IMR-90 (cell line): ENCODE measurements around the gene DAAM1. TPM values are rescaled to one million over a fixed set of nuclear protein-coding genes. Genes with fewer than 3 reads are reported as not detected.

Source experiments
- ATAC-seq: fragments of 200-7000 bp; cut with Tn5 transposase; 2 replicates; pipeline ENCODE4 v1.9.1; 2020; ENCODE audit warnings: low read depth, mild to moderate bottlenecking, moderate library complexity
- BruUV-seq: library from RNA; stranded (reverse); fragments of 400-500 nt; replicated peaks from 2 replicates; lab custom pipeline; 2021; lab: Mats Ljungman, UMichigan
- CTCF ChIA-PET: fragments of 300-600 bp; formaldehyde crosslinking; extraction: SDS; loops from one replicate; lab custom pipeline; 2021; ENCODE audit warnings: antibody characterized with exemption; lab: Yijun Ruan, JAX
- POLR2A ChIA-PET: fragments of 300-600 bp; sonication (Branson Sonifier 250); formaldehyde crosslinking; loops from one replicate; lab custom pipeline; 2022; ENCODE audit warnings: antibody characterized with exemption; ENCODE audit not compliant: unreplicated experiment; lab: Charles Lee
- DNase-seq: peaks from one replicate; pipeline ENCODE4 v3.0.0; 2013
- H2AFZ ChIP-seq: replicated peaks from 2 replicates; pipeline ENCODE3; 2013; ENCODE audit warnings: low read length, mild to moderate bottlenecking; ENCODE audit not compliant: poor library complexity
- H2AK5ac ChIP-seq: 2 replicates; pipeline ENCODE4 v1.6.1; 2013; ENCODE audit warnings: low read depth, low read length, inconsistent platforms
- H2AK9ac ChIP-seq: replicated peaks from 2 replicates; pipeline ENCODE3; 2013; ENCODE audit warnings: mild to moderate bottlenecking, low read depth, low read length, moderate library complexity; ENCODE audit not compliant: poor library complexity
- H2BK120ac ChIP-seq: 2 replicates; pipeline ENCODE4 v1.6.1; 2013; ENCODE audit warnings: low read depth, low read length, inconsistent platforms
- H2BK15ac ChIP-seq: 3 replicates; pipeline ENCODE4 v1.6.1; 2013; ENCODE audit warnings: low read depth, low read length, inconsistent platforms
- H2BK20ac ChIP-seq: 2 replicates; pipeline ENCODE4 v1.6.1; 2013; ENCODE audit warnings: low read depth, mild to moderate bottlenecking, inconsistent platforms, low read length, moderate library complexity
- H2BK5ac ChIP-seq: 2 replicates; pipeline ENCODE4 v1.6.1; 2013; ENCODE audit warnings: mild to moderate bottlenecking, low read depth, low read length, inconsistent platforms; ENCODE audit not compliant: poor library complexity, severe bottlenecking
- H3K14ac ChIP-seq: replicated peaks from 2 replicates; pipeline ENCODE4 v1.6.1; 2013; ENCODE audit warnings: low read depth, low read length, inconsistent platforms
- H3K18ac ChIP-seq: 2 replicates; pipeline ENCODE4 v1.6.1; 2013; ENCODE audit warnings: low read depth, low read length, control low read depth
- H3K23ac ChIP-seq: 2 replicates; pipeline ENCODE4 v1.6.1; 2013; ENCODE audit warnings: low read depth, low read length, inconsistent platforms
- H3K27ac ChIP-seq: 2 replicates; pipeline ENCODE4 v1.5.1; 2013; ENCODE audit warnings: mild to moderate bottlenecking, control low read depth, low read length; ENCODE audit not compliant: insufficient read depth
- H3K27me3 ChIP-seq: 2 replicates; pipeline ENCODE4 v1.6.1; 2013; ENCODE audit warnings: low read length; ENCODE audit not compliant: control insufficient read depth, insufficient read depth
- H3K36me3 ChIP-seq: 2 replicates; pipeline ENCODE4 v1.6.1; 2013; ENCODE audit warnings: low read length, mixed read lengths; ENCODE audit not compliant: control insufficient read depth, insufficient read depth
- H3K4ac ChIP-seq: 2 replicates; pipeline ENCODE4 v1.6.1; 2013; ENCODE audit warnings: low read depth, low read length, inconsistent platforms
- H3K4me1 ChIP-seq: 2 replicates; pipeline ENCODE4 v1.6.1; 2013; ENCODE audit warnings: low read length, mixed read lengths; ENCODE audit not compliant: control insufficient read depth, insufficient read depth
- H3K4me2 ChIP-seq: 2 replicates; pipeline ENCODE4 v1.6.1; 2013; ENCODE audit warnings: low read depth, mild to moderate bottlenecking, control low read depth, low read length, moderate library complexity
- H3K4me3 ChIP-seq: 2 replicates; pipeline ENCODE4 v1.5.1; 2013; ENCODE audit warnings: low read depth, mild to moderate bottlenecking, control low read depth, low read length, moderate library complexity; ENCODE audit not compliant: insufficient read depth
- H3K56ac ChIP-seq: 2 replicates; pipeline ENCODE4 v1.6.1; 2013; ENCODE audit warnings: low read length, inconsistent platforms; ENCODE audit not compliant: insufficient read depth; ENCODE audit errors: extremely low read depth
- H3K79me1 ChIP-seq, 2 experiments: 2 replicates each; pipeline ENCODE4 v1.6.1; 2013; ENCODE audit warnings: low read length in 2 of 2, inconsistent platforms in 1 of 2, low read depth in 1 of 2
- H3K9ac ChIP-seq: 2 replicates; pipeline ENCODE4 v1.6.1; 2013; ENCODE audit warnings: low read depth, low read length, control low read depth
- H3K9me1 ChIP-seq: 2 replicates; pipeline ENCODE4 v1.6.1; 2013; ENCODE audit warnings: low read length, inconsistent platforms; ENCODE audit not compliant: insufficient read depth
- H3K9me3 ChIP-seq: 2 replicates; pipeline ENCODE4 v1.6.1; 2013; ENCODE audit warnings: low read length; ENCODE audit not compliant: control insufficient read depth, insufficient read depth
- H4K20me1 ChIP-seq: 2 replicates; pipeline ENCODE4 v1.6.1; 2013; ENCODE audit warnings: low read length, inconsistent platforms; ENCODE audit not compliant: insufficient read depth
- H4K5ac ChIP-seq: 2 replicates; pipeline ENCODE4 v1.6.1; 2013; ENCODE audit warnings: mild to moderate bottlenecking, low read depth, low read length, control low read depth
- H4K8ac ChIP-seq, 2 experiments: 2 replicates each; pipeline ENCODE4 v1.6.1; 2013; ENCODE audit warnings: low read depth in 2 of 2, low read length in 2 of 2, control low read depth in 1 of 2, inconsistent platforms in 1 of 2
- H4K91ac ChIP-seq: 2 replicates; pipeline ENCODE4 v1.6.1; 2013; ENCODE audit warnings: low read depth, low read length, inconsistent platforms; ENCODE audit not compliant: insufficient read depth
- ELK1 ChIP-seq: fragments of 150-350 bp; IDR thresholded peaks from 2 replicates; pipeline ENCODE4 v1.6.1; 2016; ENCODE audit warnings: low read depth, mild to moderate bottlenecking, low read length, moderate library complexity, borderline replicate concordance
- MXI1 ChIP-seq: IDR thresholded peaks from 2 replicates; pipeline ENCODE4 v1.6.1; 2012; ENCODE audit warnings: low read depth, mild to moderate bottlenecking, low read length, moderate library complexity, borderline replicate concordance
- WGBS, 2 experiments: methylation state at CpG; one replicate each; pipeline versions ENCODE4 v1.1.5 to v1.1.7; 2013; ENCODE audit warnings: missing lambda C conversion rate in 2 of 2; ENCODE audit not compliant: insufficient read length in 1 of 2; ENCODE audit errors: extremely low coverage in 2 of 2; 5-methylcytosine and 5-hydroxymethylcytosine counted together
- dilution Hi-C: fragments of 300-500 bp; cut with HindIII; formaldehyde crosslinking; loops from one replicate; pipeline ENCODE4 v1.14.3; 2018; ENCODE audit warnings: low sequenced_read_pairs; ENCODE audit not compliant: unreplicated experiment
- in situ Hi-C: fragments of 300-500 bp; cut with MboI; formaldehyde crosslinking; loops from 3 replicates; pipeline ENCODE4 v1.14.3; 2019; ENCODE audit warnings: low sequenced_read_pairs, inconsistent platforms, mixed read lengths
- intact Hi-C: fragments of 100-400 bp; cut with micrococcal nuclease; formaldehyde crosslinking; loops from 2 replicates; pipeline ENCODE4 v1.10.0; 2022
- polyA plus RNA-seq, 3 experiments: library from polyadenylated mRNA; depleted of rRNA; stranded (reverse); fragments of >200 nt; gene quantifications; 2 replicates each; pipeline ENCODE4 v1.2.3, GENCODE V29; 2012; ENCODE audit warnings: low replicate concordance in 1 of 3
- total RNA-seq: library from RNA; depleted of rRNA; stranded (reverse); fragments of >200 nt; gene quantifications from 2 replicates; pipeline ENCODE4 v1.2.3, GENCODE V29; 2012
- TF ChIP-seq, protein P1 (sequence below): conservative IDR thresholded peaks from 2 replicates; pipeline ENCODE4 v1.5.1; 2012; ENCODE audit warnings: mild to moderate bottlenecking, low read depth, low read length, improper control_type of control experiment

Gene DAAM1
- total and polyA plus RNA-seq, 2 of the 4 experiments (the other 2 are of a cell fraction) = 4.8 to 5.4 TPM

- Histone ChIP-seq H3K9me3 (no peaks in the 10 kb centered on the region), H3K4me3 (no peak overlapping the region), H2AFZ (no peak overlapping the region), H2AK5ac (0 out of 2 replicates have a peak overlapping the region, but pooled peaks have one; percentile 27), H3K4me2 (no peak overlapping the region), H3K9ac (no peak overlapping the region), H3K4ac (0 out of 2 replicates have a peak overlapping the region, but pooled peaks have one; percentile 5), H4K91ac (no peak overlapping the region), H3K9me1 (peaks cover 2% of the 10 kb centered on the region), H3K14ac (0 out of 2 replicates have a peak overlapping the region, but pooled peaks have one; percentile 40), H4K8ac (0 out of 4 replicates have a peak overlapping the region, but pooled peaks of 1 of the 2 experiments have one; percentile 34), H2BK5ac (no peak overlapping the region), H3K36me3 (no peaks in the 10 kb centered on the region), H3K23ac (no peak overlapping the region), H4K5ac (no peak overlapping the region), H3K27me3 (no peaks in the 10 kb centered on the region), H2AK9ac (no peak overlapping the region), H2BK15ac (no peak overlapping the region; the same call in 2 of the 3 replicates), H2BK20ac (no peak overlapping the region), H2BK120ac (no peak overlapping the region), H3K79me1 (peaks cover 6 to 17% of the 10 kb centered on the region in 2 experiments; a peak in 3 of 4 replicates), H3K27ac (no peak overlapping the region), H3K4me1 (peaks cover 7% of the 10 kb centered on the region), H3K56ac (no peak overlapping the region), H3K18ac (no peak overlapping the region), H4K20me1 (no peaks in the 10 kb centered on the region)
- dilution Hi-C loops = no loop called here
- CTCF ChIA-PET = no interaction called here
- no peak for TF ChIP-seq MXI1
- TF ChIP-seq ELK1 = no peak
- TF ChIP-seq, protein P1, sequence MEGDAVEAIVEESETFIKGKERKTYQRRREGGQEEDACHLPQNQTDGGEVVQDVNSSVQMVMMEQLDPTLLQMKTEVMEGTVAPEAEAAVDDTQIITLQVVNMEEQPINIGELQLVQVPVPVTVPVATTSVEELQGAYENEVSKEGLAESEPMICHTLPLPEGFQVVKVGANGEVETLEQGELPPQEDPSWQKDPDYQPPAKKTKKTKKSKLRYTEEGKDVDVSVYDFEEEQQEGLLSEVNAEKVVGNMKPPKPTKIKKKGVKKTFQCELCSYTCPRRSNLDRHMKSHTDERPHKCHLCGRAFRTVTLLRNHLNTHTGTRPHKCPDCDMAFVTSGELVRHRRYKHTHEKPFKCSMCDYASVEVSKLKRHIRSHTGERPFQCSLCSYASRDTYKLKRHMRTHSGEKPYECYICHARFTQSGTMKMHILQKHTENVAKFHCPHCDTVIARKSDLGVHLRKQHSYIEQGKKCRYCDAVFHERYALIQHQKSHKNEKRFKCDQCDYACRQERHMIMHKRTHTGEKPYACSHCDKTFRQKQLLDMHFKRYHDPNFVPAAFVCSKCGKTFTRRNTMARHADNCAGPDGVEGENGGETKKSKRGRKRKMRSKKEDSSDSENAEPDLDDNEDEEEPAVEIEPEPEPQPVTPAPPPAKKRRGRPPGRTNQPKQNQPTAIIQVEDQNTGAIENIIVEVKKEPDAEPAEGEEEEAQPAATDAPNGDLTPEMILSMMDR = no peak
- in situ Hi-C loops = no loop called here
- WGBS, 2 experiments = 100% methylated on average over 1 of the region's 1 CpG; no CpG with 5 or more reads in 1 of the 2 experiments
- ATAC-seq (no peak), DNase-seq (no peak)
- POLR2A ChIA-PET = no interaction called here
- intact Hi-C loops = no loop called here
- no TSS peak for BruUV-seq
These were observed 20.5 kb downstream of the DAAM1 start for GRCh38 chr14:59208954-59209353.
